ENCODE results near the gene PRSS27. TPM values are rescaled to one million over a fixed set of nuclear protein-coding genes. Genes with fewer than 3 reads are reported as not detected.
"Not testable (repeated sequence)": the region's sequence is repeated elsewhere in the genome, so short reads cannot be mapped to it uniquely, and the experiment has no call there.

Gene PRSS27
- polyA plus RNA-seq, 1 donor, result 1.3 TPM

DNA sequence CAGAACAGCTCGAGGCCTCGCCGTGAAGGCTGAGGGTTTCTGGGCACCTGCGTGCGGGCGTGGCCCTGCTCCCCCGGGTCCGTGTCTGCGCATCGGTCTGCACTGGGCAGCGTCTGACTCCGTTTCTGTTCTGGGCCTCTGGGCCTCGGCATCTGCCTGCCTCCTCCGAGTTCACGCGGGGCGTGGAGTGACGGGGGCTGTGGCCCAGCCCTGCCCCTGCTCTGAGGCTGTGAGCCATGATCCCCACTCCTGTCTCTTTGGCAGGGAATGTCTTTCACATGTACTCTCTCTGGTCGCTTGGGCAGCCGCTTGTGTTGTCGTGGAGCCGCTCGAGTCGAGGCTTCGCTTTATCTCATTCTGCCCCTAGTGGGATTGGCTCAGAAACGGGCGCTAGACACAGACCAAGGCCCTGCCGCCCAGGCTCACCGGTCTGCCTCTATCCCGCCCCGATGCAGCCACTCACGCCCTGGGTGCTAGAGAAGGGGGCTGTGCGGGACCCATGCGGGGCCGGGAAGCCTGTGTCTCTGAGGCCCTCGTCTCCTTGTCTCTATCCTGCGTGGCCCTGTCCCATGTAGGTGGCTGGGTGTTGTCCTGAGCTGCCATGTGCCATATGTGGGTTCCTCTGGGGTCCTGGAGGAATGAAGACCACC lies 23.3 kb downstream of the PRSS27 start:
- DNase-seq, result not testable (repeated sequence)

DNA sequence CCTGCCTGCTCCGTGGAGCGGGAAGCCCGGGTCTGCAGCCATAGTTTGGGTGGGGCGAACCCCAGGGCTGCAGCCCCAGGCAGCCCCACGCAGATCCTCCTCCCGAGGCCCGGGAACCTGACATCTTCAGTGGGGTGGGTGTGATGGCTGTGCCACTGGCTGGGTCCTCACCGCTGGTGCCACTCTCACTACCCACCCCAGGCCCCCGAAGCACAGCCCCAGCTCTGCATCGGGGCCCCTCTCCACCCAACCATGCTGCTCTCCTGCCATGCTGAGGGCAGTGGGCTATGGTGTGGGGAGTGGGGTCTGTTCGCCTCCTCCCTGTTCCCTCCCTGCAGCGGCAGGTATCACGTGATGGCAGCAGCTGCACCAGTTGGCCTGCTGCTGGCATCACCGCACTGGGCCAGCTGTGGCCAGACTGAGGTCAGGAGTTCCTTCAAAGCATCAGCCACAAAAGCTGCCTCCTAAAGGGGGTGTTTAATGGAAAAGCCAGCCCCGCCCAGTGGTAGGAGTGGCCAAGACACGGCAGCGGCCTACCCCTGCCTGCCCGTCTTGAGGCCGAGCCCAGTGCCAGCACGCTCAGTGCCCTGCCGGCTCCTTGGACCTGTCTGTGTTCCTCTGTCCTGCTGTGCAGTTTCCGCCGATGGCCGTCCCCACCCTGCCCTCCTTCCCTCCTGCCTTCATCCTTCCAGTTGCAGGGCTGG lies 26.9 kb downstream of the PRSS27 start:
- peak; percentile 60 for DNase-seq

GRCh38 chr16:2692251-2692947 lies 27.6 kb downstream of the PRSS27 start:
- DNase-seq, result no peak

DNA sequence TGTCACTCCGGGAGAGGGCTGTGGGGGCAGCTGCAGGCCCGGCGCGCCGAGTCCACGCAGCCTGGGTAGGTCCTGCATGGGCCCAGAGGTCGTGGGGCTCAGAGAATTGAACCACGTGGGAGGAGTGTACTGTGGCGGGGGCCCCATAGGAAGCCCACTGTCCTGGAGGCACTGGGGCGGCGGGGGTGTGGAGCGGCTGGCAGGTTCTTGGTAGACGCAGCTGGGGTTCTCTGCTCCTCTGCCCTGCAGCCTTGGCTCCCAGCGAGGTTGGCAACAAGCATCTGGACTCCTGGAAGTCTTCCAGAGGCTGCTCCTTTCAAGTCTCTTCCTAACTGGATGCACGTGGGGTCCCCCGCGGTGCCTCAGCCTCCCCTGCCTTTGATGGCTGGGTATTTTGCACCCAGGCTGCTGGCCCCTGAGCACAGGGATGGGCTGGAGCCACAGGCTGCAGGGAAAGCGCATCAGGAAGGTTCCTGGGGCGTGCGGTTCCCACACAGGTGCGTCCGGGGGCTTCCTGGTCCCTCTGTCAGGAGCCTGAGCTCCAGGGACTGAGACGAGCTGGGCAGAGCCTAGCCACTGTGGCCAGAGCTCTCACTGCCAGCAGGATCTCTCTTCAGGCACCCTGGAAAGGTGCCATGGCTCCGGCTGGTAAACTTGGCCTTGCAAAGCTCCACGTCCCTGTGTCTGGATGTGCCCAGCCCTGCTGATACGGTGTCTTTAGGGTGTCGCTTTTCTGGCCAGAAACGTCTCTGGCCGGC lies 28.4 kb downstream of the PRSS27 start:
- no peak for DNase-seq

- no peak for DNase-seq
Measured at GRCh38 chr16:2690852-2691251, 29.2 kb downstream of the PRSS27 start.

- DNase-seq, result no peak
Measured at GRCh38 chr16:2689968-2690801, 29.8 kb downstream of the PRSS27 start.

- DNase-seq, result not testable (repeated sequence)
Measured at GRCh38 chr16:2689422-2689821, 30.6 kb downstream of the PRSS27 start.

DNA sequence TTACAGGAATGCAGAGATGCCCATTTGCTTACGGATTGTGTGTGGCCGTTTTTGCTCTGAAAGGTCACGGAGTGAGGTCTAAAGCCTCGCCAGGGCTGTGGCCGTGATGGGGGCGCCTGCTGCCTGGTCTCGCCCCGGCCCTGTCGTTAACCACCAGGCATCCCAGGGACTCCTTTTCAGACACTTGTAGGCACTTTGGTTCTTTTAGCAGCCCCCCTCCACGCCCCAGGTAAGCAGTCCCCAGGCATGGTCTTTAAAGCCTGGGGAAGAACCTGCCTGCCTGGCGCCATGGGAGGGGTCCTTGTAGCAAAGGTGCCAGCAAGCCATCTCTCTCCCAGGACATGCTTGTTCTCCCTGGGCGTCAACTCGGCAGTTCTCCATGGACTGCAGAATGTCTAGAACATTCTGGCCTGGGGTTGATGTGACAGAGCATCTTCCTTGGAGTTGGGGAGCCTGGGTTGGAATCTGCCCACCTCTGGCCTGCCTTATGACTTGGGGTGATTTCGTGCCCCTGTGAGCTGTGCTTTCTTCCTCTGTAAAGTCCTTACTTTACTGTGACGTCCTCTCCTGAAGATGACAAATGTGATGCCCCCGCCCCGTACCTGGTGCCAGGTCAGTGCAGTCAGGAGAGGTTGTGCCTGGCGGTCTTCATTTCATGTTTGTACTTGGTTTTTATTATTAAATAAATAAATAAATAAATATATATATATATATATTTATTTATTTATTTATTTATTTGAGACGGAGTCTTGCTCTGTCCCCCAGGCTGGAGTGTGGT lies 32.3 kb downstream of the PRSS27 start:
- no peak for DNase-seq

GRCh38 chr16:2686912-2687507 lies 33.0 kb downstream of the PRSS27 start:
- DNase-seq, result no peak

GRCh38 chr16:2686075-2686474 lies 33.9 kb downstream of the PRSS27 start:
- not testable (repeated sequence) for DNase-seq

DNA sequence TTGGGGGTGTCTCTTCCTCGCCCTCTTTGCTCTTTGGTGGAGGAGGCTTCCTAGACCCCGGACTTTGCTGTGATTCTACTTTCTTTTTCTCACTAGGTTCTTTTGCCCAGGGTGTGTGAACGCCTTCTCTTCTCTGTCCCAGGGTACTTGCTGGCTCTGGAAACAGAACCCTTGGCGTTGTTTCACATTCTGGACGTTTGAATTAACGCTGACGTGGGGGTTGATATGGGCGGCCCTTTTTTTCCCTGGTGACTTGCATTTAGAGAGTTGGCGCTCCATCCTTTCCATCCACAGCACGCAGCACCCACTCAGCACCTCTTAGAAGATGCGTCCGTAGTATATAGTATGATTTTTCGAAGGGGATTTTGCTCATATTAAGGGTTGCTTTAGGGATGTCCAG lies 37.0 kb downstream of the PRSS27 start:
- DNase-seq, result not testable (repeated sequence)

DNA sequence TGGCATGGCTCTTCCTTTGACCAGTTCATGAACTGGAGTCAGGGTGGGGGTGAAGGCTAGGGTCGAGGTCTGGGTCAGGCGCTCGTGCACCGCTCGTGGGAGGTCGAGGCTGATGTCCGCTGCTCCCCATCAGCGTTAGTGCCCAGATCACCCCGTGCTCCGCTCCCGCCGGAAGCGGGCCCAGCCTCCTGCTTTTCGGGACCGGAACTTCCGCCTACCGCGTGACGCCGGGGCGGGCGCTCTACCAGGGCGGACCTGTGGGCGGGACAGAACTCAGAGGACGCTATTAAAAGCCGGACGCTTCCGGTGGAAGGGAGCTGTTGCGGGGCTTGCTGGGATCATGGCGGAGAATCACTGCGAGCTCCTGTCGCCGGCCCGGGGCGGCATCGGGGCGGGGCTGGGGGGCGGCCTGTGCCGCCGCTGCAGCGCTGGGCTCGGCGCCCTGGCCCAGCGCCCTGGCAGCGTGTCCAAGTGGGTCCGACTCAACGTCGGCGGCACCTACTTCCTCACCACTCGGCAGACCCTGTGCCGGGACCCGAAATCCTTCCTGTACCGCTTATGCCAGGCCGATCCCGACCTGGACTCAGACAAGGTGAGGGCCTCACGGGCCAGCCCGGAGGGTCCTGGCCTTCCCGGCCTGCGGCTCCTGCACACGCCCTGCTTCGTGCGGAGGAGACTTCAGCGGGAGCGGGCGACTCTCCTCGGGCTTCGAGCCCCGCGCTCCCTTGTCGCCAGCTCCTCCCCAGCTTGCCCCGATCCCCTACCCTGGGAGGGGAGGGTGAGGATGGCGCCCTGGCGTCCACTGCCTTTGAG lies 37.6 kb downstream of the PRSS27 start, which contains the start of gene KCTD5:
KCTD5 (plus strand) TSS at position 315 of the 813 bp plus-strand sequence; CDS start at position 341, 26 bp downstream.
- peak; percentile 95 for DNase-seq

DNA sequence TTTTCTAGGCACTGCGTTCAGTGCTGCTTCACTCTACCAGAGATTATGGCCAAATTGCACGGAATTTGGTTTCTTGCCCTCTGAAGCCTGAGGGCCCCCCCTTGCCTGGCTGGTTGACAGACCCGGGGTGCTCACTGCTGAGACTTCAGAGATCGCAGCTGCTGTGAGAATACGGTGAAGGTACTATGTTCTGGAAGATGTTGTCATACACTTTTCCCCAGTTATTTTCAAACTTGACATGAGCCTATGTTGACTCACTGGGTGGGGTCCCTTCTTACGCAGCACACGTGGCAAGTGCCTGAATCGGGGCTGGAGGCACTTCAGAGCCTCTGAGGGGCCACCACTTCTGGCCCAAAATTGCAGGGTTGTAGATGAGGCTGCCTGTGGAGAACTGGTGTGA lies 39.7 kb downstream of the PRSS27 start:
- DNase-seq, result not testable (repeated sequence)

DNA sequence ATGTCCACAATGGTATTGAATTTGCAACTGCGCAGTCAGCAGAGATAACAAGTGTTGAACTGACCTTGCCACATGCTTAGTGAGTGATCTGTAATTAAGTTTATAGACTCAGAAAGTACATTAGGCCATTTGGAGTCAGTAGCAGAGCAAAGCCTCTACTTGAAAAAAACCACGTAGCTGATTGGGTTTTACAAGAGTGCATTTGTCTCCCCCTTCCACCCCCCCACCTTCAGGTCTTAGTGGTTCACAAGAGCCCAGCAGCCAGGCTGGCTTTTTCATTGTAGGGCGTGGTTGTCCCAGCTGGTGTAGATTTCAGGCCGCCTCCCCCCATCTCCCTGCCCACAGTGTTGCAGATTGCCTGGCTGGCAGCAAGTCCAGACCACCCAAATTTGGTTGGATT lies 40.1 kb downstream of the PRSS27 start:
- DNase-seq, result not testable (repeated sequence)

- DNase-seq, result not testable (repeated sequence)
Measured at GRCh38 chr16:2678206-2678965, 41.6 kb downstream of the PRSS27 start.

DNA sequence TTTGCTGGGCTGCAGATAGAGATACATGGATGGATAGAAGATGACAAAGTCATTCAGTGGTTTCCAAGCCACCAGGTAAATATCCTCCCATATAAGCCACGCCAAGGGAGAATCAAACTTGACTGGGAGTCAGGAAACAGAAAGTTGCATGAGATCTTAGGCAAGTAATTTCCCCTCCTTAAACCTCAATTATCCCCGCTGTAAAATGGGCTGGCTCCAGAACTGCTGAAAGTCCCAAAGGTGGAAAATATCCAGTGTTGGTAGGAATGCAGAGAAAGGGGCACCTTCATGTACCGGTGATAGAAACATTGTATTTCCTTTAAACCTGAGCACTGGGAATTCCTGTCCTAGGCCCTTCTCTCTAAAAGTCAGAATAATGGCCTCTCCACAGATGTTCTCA lies 43.1 kb downstream of the PRSS27 start:
- DNase-seq, result not testable (repeated sequence)

- DNase-seq, result no peak
Measured at GRCh38 chr16:2675714-2676113, 44.3 kb downstream of the PRSS27 start.

GRCh38 chr16:2675021-2675420 lies 45.0 kb downstream of the PRSS27 start:
- DNase-seq, result no peak

All from left kidney (tissue), 2 donors.